Esophagus squamous epithelium (tissue), 4 donors: ENCODE data around the gene CSMD2.

Source experiments
- CTCF ChIP-seq, 6 experiments: fragments of 450-650 bp in 4 of 6; fragments of 200-600 bp in 2 of 6; sonication (generic) in 2 of 6; IDR thresholded peaks; one replicate each; pipeline ENCODE4 v1.5.1; 2016 to 2019; ENCODE audit warnings: antibody characterized with exemption in 6 of 6, mild to moderate bottlenecking in 4 of 6, moderate library complexity in 4 of 6
- POLR2A ChIP-seq, 4 donors: fragments of 450-650 bp; IDR thresholded peaks; one replicate each; pipeline ENCODE4 v1.6.1; 2017; ENCODE audit warnings: antibody characterized with exemption in 4 of 4, mild to moderate bottlenecking in 4 of 4, moderate library complexity in 3 of 4

GRCh38 chr1:34132161-34132420 lies 32.9 kb downstream of the CSMD2 start:
- TF ChIP-seq CTCF (IDR thresholded peaks at IDR 0.05) (no peak), POLR2A (IDR thresholded peaks at IDR 0.05) (no peak)
